ENCODE data around the gene HNRNPR.

The HNRNPR gene

DNA sequence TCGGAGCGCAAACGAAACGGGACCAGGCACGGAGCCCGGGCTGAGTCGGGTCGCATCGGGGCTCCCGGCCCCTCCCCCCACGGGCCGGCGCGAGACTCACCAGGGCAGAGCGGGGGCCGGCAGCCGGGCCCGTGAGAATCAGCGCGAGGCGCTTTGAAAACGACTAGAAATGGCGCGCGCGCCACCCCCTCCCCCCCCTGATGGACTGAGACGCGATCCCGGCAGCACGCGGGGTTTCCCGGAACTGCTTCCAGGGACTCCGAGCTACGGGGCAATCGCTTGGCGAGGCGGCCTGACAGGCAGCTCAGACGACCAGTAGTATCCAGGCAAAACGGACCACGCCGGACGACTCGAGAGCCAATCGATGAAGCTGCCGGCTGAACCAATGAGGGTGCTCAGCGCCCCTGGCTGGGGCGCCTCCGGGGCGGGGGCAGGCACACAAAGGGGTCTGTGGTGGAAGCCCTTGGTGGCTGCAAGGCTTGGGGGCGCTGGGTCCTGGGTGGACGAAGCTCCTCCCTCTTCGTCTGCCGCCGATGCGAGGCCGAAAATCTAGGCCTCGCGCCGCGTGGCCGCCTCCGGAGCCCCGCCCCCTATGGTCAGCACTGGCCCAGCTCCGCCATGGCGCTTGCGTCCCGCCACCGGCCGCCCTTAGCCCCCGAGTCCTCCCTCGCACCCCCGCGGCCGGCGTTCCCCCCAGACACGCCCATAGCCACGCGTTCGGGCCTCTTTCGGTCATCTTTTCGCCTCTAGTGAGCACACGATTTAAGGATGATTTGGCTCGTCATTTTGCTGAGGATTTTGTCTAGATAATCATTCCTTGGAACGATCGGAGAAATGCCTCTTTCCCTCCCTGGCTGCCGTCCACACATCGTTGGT, at the start of gene HNRNPR:
Gene HNRNPR, minus strand, starts transcription at position 174 of the 876 bp plus-strand sequence. CDS start 3,276 bp downstream, outside the sequence.
- H3K4me1 ChIP-seq (ENCODE audit: control insufficient read depth in 1 of 2, insufficient read depth in 2 of 2, low read length in 2 of 2), result peaks cover 23 to 37% of the 10 kb centered on the region in 2 donors
- no peaks in the 10 kb centered on the region for H3K9me3 ChIP-seq (ENCODE audit: control insufficient read depth in 1 of 2, low read length in 2 of 2)
- H3K27ac ChIP-seq (ENCODE audit: low read length), result peak within 1 kb of the TSS; percentile 98
- H3K36me3 ChIP-seq (ENCODE audit: control insufficient read depth in 1 of 2, insufficient read depth in 2 of 2, low read length in 2 of 2), result peaks cover 0 to 9% of the 10 kb centered on the region in 2 donors
- H3K4me3 ChIP-seq (ENCODE audit: low read depth in 1 of 2, low read length in 2 of 2), result peak within 1 kb of the TSS; percentile 77 to 91
- no peaks in the 10 kb centered on the region for H3K27me3 ChIP-seq (ENCODE audit: low read depth, low read length)

DNA sequence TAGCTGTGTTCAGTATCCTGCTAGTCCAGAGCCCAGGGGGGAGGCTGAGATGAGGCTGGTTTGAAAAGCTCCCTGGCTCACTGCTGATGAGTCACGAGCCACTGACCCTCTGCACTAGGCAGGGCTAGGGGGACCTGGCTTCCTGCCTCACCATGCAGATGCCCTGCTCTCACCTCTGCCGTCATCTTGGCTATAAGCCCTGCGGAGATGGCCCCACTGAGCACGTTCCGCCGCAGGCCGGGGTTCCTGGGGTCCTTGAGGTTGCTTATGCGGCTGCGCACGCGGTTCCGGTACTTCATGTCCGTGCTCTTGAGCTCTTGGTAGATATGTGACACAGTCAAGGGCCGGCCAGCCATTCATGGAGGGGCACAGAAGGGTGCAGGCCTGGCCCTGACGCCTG, 49.6 kb upstream of the HNRNPR start:
- Histone ChIP-seq H3K27me3 (ENCODE audit: low read depth, low read length) (no peaks in the 10 kb centered on the region), H3K4me3 (ENCODE audit: low read depth in 1 of 2, low read length in 2 of 2) (no peak overlapping the region), H3K9me3 (ENCODE audit: control insufficient read depth in 1 of 2, low read length in 2 of 2) (no peaks in the 10 kb centered on the region), H3K4me1 (ENCODE audit: control insufficient read depth in 1 of 2, insufficient read depth in 2 of 2, low read length in 2 of 2) (peaks cover 3 to 10% of the 10 kb centered on the region in 2 donors), H3K27ac (ENCODE audit: low read length) (peak overlapping the region; percentile 86), H3K36me3 (ENCODE audit: control insufficient read depth in 1 of 2, insufficient read depth in 2 of 2, low read length in 2 of 2) (peaks cover 4 to 10% of the 10 kb centered on the region in 2 donors)

DNA sequence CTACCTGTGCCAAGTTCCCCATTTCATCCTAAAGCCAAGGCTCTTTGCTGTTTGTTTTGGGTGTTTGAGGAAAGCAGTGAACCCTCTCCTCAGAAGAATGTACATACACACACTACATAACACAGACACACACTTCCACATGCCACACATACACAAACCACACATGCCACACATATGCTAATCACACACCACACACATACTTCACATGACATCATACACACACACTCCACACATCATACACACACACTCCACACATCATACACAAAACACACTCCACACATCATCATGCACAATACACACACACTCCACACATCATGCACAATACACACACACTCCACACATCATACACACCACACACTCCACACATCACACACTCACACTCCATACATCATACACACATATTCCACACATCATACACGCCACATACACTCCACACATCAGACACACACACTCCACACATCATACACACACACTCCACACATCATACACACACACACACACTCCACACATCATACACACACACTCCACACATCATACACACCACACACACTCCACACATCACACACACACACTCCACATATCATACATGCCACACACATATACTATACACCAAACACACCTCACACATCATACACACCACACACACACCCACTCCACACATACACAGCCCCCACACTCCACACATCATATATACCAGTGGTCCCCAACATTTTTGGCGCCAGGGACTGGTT, 48.2 kb upstream of the HNRNPR start:
- no peak overlapping the region for H3K27ac ChIP-seq (ENCODE audit: low read length)
- H3K36me3 ChIP-seq (ENCODE audit: control insufficient read depth in 1 of 2, insufficient read depth in 2 of 2, low read length in 2 of 2), result peaks cover 4 to 9% of the 10 kb centered on the region in 2 donors
- H3K4me3 ChIP-seq (ENCODE audit: low read depth in 1 of 2, low read length in 2 of 2), result no peak overlapping the region

DNA sequence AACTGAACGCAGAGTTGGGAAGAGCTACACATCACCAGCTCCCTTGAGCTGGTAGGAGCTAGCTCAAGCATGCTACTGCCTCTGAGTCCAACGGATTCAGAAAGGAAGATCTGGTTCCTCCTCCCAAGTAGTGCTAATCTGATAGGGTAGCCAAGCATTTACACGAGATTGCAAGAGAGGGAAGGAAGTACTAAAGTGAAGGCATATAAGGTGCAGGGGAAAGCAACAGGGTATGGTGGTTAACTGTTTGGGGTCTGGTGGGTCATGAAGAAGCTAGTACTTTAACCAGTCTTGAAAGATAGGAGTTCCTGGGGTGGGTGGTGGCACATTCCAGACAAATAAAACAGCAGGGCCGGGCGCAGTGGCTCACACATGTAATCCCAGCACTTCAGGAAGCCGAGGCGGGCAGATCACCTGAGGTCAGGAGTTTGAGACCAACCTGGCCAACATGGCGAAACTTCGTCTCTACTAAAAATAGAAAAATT, 45.8 kb upstream of the HNRNPR start:
- H3K4me3 ChIP-seq (ENCODE audit: low read depth in 1 of 2, low read length in 2 of 2), result no peak overlapping the region
- H3K27ac ChIP-seq (ENCODE audit: low read length), result no peak overlapping the region
- no peaks in the 10 kb centered on the region for H3K9me3 ChIP-seq (ENCODE audit: control insufficient read depth in 1 of 2, low read length in 2 of 2)
- no peaks in the 10 kb centered on the region for H3K27me3 ChIP-seq (ENCODE audit: low read depth, low read length)
- peaks cover 0 to 5% of the 10 kb centered on the region in 2 donors for H3K36me3 ChIP-seq (ENCODE audit: control insufficient read depth in 1 of 2, insufficient read depth in 2 of 2, low read length in 2 of 2)
- peaks cover 0 to 6% of the 10 kb centered on the region in 2 donors for H3K4me1 ChIP-seq (ENCODE audit: control insufficient read depth in 1 of 2, insufficient read depth in 2 of 2, low read length in 2 of 2)

More for the DNA sequence above, 48.2 kb upstream of the HNRNPR start:
- peaks cover 3 to 10% of the 10 kb centered on the region in 2 donors for H3K4me1 ChIP-seq (ENCODE audit: control insufficient read depth in 1 of 2, insufficient read depth in 2 of 2, low read length in 2 of 2)
- no peaks in the 10 kb centered on the region for H3K27me3 ChIP-seq (ENCODE audit: low read depth, low read length)
- no peaks in the 10 kb centered on the region for H3K9me3 ChIP-seq (ENCODE audit: control insufficient read depth in 1 of 2, low read length in 2 of 2)

DNA sequence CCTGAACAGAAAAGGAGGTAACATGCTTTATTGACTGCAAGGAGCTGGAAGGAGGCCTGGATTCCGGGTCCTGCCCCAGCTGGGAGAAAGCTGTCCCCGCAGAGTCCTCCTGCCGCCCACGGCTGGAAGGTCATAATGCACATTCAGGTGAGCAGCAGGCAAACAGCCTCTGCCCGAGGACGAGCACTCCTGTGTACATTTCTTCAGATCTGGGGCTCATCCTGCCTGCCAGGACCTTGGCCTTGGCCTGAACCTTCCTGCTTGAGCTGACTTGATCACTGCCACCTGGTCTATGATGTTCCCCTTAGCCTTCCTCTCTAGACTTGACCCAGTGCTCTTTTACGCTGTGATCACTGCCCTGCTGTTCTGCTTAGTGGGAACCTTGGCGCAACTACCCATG, 43.4 kb upstream of the HNRNPR start:
- Histone ChIP-seq H3K9me3 (ENCODE audit: control insufficient read depth in 1 of 2, low read length in 2 of 2) (no peaks in the 10 kb centered on the region), H3K27me3 (ENCODE audit: low read depth, low read length) (no peaks in the 10 kb centered on the region), H3K4me1 (ENCODE audit: control insufficient read depth in 1 of 2, insufficient read depth in 2 of 2, low read length in 2 of 2) (peaks cover 0 to 16% of the 10 kb centered on the region in 2 donors), H3K36me3 (ENCODE audit: control insufficient read depth in 1 of 2, insufficient read depth in 2 of 2, low read length in 2 of 2) (peaks cover 0 to 13% of the 10 kb centered on the region in 2 donors), H3K4me3 (ENCODE audit: low read depth in 1 of 2, low read length in 2 of 2) (no peak overlapping the region), H3K27ac (ENCODE audit: low read length) (no peak overlapping the region)

DNA sequence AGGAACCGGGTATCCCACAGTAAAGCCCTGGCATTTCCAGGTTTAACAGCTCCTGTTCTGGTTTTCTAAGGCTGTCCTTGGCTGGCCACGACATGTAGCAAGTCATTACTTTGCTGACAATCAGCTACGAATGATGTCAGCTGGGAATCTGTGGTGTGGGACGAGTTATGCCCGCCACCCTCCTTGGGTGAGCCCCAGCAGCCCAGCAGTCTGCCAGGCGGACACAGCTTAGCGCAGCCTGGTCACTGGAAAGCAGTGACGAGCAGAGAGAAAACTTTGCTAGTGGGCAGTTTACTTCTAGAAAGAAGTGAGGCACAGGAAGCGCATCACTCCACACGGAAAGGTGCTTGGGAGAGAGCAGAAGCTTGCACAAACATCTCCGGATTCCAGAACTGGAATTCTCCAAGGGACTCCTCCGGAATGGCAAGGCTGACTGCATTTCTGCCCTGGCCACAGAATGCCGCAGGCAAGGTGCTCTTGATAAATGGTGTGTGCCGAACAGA, 41.1 kb upstream of the HNRNPR start:
- Histone ChIP-seq H3K9me3 (ENCODE audit: control insufficient read depth in 1 of 2, low read length in 2 of 2) (no peaks in the 10 kb centered on the region), H3K27ac (ENCODE audit: low read length) (no peak overlapping the region), H3K36me3 (ENCODE audit: control insufficient read depth in 1 of 2, insufficient read depth in 2 of 2, low read length in 2 of 2) (peaks cover 0 to 13% of the 10 kb centered on the region in 2 donors), H3K4me3 (ENCODE audit: low read depth in 1 of 2, low read length in 2 of 2) (no peak overlapping the region), H3K27me3 (ENCODE audit: low read depth, low read length) (no peaks in the 10 kb centered on the region), H3K4me1 (ENCODE audit: control insufficient read depth in 1 of 2, insufficient read depth in 2 of 2, low read length in 2 of 2) (peaks cover 0 to 19% of the 10 kb centered on the region in 2 donors)

DNA sequence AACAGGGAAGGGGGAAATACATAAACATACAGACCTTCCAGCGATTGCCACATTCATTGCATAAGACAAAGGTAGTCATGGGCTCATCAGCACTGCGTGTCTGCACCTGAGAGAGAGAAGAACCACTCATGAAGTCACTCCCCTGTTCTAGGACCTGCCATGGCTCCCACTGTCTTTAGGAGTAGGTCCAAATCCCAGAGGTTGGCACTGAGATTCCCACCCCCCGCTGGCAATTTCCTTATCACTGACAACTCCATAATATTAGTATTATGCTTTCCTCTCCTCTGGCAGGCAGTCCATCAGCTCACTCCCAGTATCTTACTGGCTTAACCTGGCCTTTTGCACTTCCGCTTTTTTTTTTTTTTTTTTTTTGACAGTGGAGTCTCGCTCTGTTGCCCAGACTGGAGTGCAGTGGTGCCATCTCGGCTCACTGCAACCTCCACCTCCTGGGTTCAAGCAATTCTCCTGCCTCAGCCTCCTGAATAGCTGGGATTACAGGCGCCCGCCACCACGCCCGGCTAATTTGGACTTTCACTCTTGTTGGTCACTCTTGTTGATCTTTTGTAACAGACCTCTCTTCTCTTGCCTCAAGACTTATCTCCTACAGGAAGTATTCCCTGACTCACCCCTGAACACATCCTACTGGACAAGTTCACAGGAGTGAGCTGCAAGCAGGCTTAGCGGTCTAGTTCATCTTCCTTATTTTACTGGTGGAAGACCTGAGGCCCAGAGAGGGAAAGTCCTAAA, 40.4 kb upstream of the HNRNPR start:
- peaks cover 0 to 13% of the 10 kb centered on the region in 2 donors for H3K36me3 ChIP-seq (ENCODE audit: control insufficient read depth in 1 of 2, insufficient read depth in 2 of 2, low read length in 2 of 2)
- no peak overlapping the region for H3K4me3 ChIP-seq (ENCODE audit: low read depth in 1 of 2, low read length in 2 of 2)
- no peaks in the 10 kb centered on the region for H3K9me3 ChIP-seq (ENCODE audit: control insufficient read depth in 1 of 2, low read length in 2 of 2)
- no peak overlapping the region for H3K27ac ChIP-seq (ENCODE audit: low read length)
- peaks cover 0 to 19% of the 10 kb centered on the region in 2 donors for H3K4me1 ChIP-seq (ENCODE audit: control insufficient read depth in 1 of 2, insufficient read depth in 2 of 2, low read length in 2 of 2)
- no peaks in the 10 kb centered on the region for H3K27me3 ChIP-seq (ENCODE audit: low read depth, low read length)

DNA sequence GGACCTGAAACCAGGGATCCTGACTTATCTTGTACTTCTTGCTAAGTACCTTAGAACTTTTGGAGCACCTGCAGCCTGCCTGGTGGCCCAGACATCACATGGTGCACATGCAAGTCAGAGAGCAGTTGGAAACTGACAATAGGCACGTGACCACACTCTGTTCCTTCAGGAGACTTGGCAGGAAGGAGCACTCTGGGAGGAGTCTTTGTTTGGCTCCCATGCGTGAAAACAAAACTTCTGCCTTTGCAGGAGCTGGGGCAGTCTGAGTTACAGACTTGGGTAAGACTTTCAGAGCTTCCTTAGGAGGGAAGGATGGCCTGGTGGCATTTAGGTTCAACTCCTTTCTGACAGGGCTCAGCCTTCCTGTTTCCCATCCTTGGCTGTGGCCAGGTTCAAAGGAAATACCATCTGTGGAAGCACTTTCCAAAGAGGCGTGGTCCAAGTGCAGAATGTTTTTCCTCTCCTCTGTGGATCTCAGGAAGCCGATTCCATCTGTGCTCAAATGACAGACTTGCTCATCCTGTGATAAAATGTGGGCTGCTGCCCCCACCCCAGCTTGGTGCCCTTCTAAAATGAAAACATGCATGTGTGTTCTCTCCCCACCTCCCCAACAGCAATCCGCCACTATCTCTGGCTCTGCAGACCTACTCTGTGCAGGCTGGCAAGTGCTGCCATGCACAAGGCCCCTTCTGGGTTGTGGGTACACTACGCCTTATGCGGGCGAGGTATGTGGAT, 39.7 kb upstream of the HNRNPR start:
- H3K9me3 ChIP-seq (ENCODE audit: control insufficient read depth in 1 of 2, low read length in 2 of 2), result no peaks in the 10 kb centered on the region
- H3K4me3 ChIP-seq (ENCODE audit: low read depth in 1 of 2, low read length in 2 of 2), result no peak overlapping the region
- H3K4me1 ChIP-seq (ENCODE audit: control insufficient read depth in 1 of 2, insufficient read depth in 2 of 2, low read length in 2 of 2), result peaks cover 0 to 23% of the 10 kb centered on the region in 2 donors
- no peaks in the 10 kb centered on the region for H3K27me3 ChIP-seq (ENCODE audit: low read depth, low read length)
- H3K36me3 ChIP-seq (ENCODE audit: control insufficient read depth in 1 of 2, insufficient read depth in 2 of 2, low read length in 2 of 2), result peaks cover 0 to 13% of the 10 kb centered on the region in 2 donors
- no peak overlapping the region for H3K27ac ChIP-seq (ENCODE audit: low read length)

DNA sequence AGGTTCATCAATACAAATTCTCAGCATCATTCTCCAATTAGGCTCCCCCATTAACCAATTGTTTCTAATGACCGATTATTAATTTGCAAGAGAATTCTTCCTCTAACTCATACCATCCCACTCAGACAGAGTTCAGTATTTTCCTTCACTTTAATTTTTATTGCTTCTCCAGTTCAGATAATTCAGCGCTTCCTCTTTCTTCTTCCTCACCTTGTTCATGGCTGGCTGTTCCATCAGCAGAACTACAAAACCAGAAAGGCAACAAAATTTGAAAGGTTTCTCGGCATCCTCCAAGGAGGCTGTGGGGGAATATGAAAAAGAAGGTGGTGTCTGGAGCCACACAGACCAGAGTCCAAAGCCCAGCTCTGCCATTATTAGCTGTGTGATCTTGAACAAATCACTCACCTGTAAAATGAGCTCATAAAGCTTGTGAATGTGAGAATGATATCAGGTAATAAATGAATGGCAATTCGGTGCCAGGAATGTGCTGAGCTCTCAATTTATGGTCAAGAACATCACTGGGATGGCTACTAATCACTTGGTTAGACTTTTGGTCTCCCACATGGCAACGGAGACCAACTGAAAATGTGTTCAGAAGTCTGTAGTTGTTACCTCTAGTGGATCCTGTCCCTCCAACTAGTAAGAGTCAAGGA, 37.3 kb upstream of the HNRNPR start:
- Histone ChIP-seq H3K4me1 (ENCODE audit: control insufficient read depth in 1 of 2, insufficient read depth in 2 of 2, low read length in 2 of 2) (peaks cover 0 to 30% of the 10 kb centered on the region in 2 donors), H3K4me3 (ENCODE audit: low read depth in 1 of 2, low read length in 2 of 2) (no peak overlapping the region), H3K36me3 (ENCODE audit: control insufficient read depth in 1 of 2, insufficient read depth in 2 of 2, low read length in 2 of 2) (peaks cover 0 to 13% of the 10 kb centered on the region in 2 donors), H3K27me3 (ENCODE audit: low read depth, low read length) (no peaks in the 10 kb centered on the region), H3K9me3 (ENCODE audit: control insufficient read depth in 1 of 2, low read length in 2 of 2) (no peaks in the 10 kb centered on the region), H3K27ac (ENCODE audit: low read length) (no peak overlapping the region)

DNA sequence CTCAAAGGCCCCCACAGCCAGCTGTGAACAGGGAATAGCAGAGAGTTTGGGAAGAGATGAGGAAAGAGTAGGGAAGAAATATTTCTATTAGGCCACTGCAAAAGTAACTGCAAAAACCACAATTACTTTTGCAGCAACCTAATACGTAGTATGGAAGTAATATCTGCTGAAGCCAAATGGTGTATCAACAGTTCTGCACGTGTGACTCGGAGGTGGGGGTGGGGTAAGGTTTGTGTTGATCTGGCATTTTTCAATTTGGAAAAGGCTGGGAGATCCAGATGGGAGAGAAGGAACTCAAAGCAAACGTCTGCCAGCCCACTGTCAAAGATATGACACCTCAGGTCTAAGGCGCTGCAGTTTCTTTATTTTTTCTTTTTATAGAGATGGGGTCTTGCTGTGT, 36.6 kb upstream of the HNRNPR start:
- H3K4me3 ChIP-seq (ENCODE audit: low read depth in 1 of 2, low read length in 2 of 2), result no peak overlapping the region
- H3K4me1 ChIP-seq (ENCODE audit: control insufficient read depth in 1 of 2, insufficient read depth in 2 of 2, low read length in 2 of 2), result peaks cover 0 to 30% of the 10 kb centered on the region in 2 donors
- no peaks in the 10 kb centered on the region for H3K9me3 ChIP-seq (ENCODE audit: control insufficient read depth in 1 of 2, low read length in 2 of 2)
- peaks cover 0 to 10% of the 10 kb centered on the region in 2 donors for H3K36me3 ChIP-seq (ENCODE audit: control insufficient read depth in 1 of 2, insufficient read depth in 2 of 2, low read length in 2 of 2)
- H3K27me3 ChIP-seq (ENCODE audit: low read depth, low read length), result no peaks in the 10 kb centered on the region
- no peak overlapping the region for H3K27ac ChIP-seq (ENCODE audit: low read length)
